ENCODE results near the gene FHIT.

FHIT gene

DNA sequence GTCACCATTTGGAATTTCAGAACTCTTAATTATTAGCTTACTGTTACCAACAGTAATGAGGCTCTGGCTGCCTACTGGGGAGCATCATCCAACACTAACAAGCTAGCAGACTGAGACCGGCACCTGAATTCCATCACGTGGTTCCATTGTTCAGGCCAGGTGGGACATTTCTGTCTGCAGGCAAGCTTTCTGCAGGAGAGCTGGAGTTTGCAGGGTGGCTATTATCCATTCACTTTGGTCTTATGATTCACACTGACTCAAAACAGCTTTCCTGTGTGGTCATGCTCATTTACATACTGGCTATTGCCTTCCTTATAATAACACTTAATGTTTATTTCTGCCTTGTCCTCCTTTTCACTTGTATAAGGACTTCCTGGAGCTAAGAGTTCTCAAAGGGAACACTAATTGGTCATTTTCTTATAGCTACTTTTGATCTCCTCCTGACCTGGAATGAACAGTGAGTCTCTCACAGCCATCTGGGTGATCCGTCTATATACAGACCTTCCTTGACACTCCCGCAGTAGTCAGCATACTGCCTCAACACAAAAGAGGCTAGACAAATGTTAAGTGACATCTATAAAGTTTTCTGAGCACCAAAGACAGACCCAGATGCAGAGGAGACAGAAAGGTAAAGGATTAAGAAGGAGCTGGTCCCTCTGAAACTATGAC is 695.4 kb downstream of the FHIT start:
- H3K36me3 ChIP-seq (ENCODE audit: low read length) = no peaks in the 10 kb centered on the region
- no peak overlapping the region for H3K4me2 ChIP-seq (ENCODE audit: low read depth, low read length, poor library complexity, severe bottlenecking)
- H2AFZ ChIP-seq (ENCODE audit: low read depth, low read length, severe bottlenecking) = no peak overlapping the region

DNA sequence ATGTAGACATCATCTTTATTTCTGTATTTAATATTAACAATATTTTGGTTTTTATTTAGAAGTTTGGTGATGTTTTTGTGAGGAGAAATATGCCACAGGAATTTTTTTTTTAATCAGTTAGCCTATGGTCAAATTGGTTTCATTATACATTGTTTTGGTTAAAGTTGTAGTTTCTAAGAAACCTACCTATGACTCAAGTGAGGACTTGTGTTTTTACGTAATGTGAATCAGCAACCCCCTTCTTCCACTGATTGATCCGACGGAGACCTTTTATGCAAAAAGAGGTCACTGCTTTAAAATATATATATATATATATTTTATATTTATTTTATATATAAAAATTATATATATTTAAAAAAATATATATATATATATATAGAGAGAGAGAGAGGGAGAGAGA is 698.1 kb downstream of the FHIT start:
- Histone ChIP-seq H3K79me2 (ENCODE audit: insufficient read depth, low read length) (no peaks in the 10 kb centered on the region), H3K9me3 (ENCODE audit: insufficient read depth, low read length) (no peaks in the 10 kb centered on the region), H3K9ac (ENCODE audit: low read length) (no peak overlapping the region), H3K9me2 (replicated peaks; ENCODE audit: insufficient read depth, low read length) (no peaks in the 10 kb centered on the region), H3K36me3 (ENCODE audit: low read length) (no peaks in the 10 kb centered on the region), H3F3A (ENCODE audit: insufficient read depth) (no peaks in the 10 kb centered on the region), H3K27ac (ENCODE audit: low read depth, low read length) (no peak overlapping the region), H3K4me2 (ENCODE audit: low read depth, low read length, poor library complexity, severe bottlenecking) (no peak overlapping the region), H3K4me3 (ENCODE audit: insufficient read depth, low read length, poor library complexity, severe bottlenecking) (no peak overlapping the region), H4K20me1 (ENCODE audit: low read depth, low read length) (no peaks in the 10 kb centered on the region), H3K27me3 (ENCODE audit: low read length) (no peaks in the 10 kb centered on the region), H2AFZ (ENCODE audit: low read depth, low read length, severe bottlenecking) (no peak overlapping the region)
- TF ChIP-seq, protein P1, sequence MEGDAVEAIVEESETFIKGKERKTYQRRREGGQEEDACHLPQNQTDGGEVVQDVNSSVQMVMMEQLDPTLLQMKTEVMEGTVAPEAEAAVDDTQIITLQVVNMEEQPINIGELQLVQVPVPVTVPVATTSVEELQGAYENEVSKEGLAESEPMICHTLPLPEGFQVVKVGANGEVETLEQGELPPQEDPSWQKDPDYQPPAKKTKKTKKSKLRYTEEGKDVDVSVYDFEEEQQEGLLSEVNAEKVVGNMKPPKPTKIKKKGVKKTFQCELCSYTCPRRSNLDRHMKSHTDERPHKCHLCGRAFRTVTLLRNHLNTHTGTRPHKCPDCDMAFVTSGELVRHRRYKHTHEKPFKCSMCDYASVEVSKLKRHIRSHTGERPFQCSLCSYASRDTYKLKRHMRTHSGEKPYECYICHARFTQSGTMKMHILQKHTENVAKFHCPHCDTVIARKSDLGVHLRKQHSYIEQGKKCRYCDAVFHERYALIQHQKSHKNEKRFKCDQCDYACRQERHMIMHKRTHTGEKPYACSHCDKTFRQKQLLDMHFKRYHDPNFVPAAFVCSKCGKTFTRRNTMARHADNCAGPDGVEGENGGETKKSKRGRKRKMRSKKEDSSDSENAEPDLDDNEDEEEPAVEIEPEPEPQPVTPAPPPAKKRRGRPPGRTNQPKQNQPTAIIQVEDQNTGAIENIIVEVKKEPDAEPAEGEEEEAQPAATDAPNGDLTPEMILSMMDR (IDR thresholded peaks at IDR 0.05; ENCODE audit: insufficient read depth, low read length, poor library complexity, severe bottlenecking) = no peak

More for the DNA sequence above, 695.4 kb downstream of the FHIT start:
- no peaks in the 10 kb centered on the region for H3F3A ChIP-seq (ENCODE audit: insufficient read depth)
- H3K9ac ChIP-seq (ENCODE audit: low read length) = no peak overlapping the region
- no peaks in the 10 kb centered on the region for H3K9me3 ChIP-seq (ENCODE audit: insufficient read depth, low read length)
- no peaks in the 10 kb centered on the region for H3K79me2 ChIP-seq (ENCODE audit: insufficient read depth, low read length)
- TF ChIP-seq EZH2phosphoT487 (conservative IDR thresholded peaks at IDR 0.05; ENCODE audit: low read length) = no peak
- TF ChIP-seq, protein P1 (IDR thresholded peaks at IDR 0.05; ENCODE audit: insufficient read depth, low read length, poor library complexity, severe bottlenecking) = no peak
- H3K9me2 ChIP-seq (replicated peaks; ENCODE audit: insufficient read depth, low read length) = no peaks in the 10 kb centered on the region
- no peak overlapping the region for H3K27ac ChIP-seq (ENCODE audit: low read depth, low read length)
- no peaks in the 10 kb centered on the region for H4K20me1 ChIP-seq (ENCODE audit: low read depth, low read length)
- no peaks in the 10 kb centered on the region for H3K27me3 ChIP-seq (ENCODE audit: low read length)
- H3K4me3 ChIP-seq (ENCODE audit: insufficient read depth, low read length, poor library complexity, severe bottlenecking) = no peak overlapping the region

DNA sequence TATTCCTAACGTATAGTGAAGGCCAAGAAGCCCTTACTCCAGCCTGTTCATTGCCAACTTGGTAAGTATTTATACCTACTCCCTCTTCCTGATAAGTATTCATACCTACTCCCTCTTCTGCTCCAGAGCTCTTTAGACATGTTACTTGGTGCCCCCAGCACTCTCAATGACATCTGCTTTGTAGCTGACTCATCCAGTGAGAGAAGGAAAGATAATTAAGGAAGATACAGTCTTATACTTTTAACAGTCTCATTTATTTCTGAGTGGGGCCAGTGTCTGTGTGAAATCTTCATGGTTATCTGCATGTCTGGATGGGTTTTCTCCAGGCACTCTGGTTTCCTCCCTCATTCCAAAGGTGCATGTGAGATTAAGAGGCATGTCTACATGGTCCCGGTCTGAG is 698.7 kb downstream of the FHIT start:
- no peak overlapping the region for H2AFZ ChIP-seq (ENCODE audit: low read depth, low read length, severe bottlenecking)
- no peaks in the 10 kb centered on the region for H3K9me3 ChIP-seq (ENCODE audit: insufficient read depth, low read length)
- no peaks in the 10 kb centered on the region for H4K20me1 ChIP-seq (ENCODE audit: low read depth, low read length)
- H3K4me2 ChIP-seq (ENCODE audit: low read depth, low read length, poor library complexity, severe bottlenecking) = no peak overlapping the region
- H3K36me3 ChIP-seq (ENCODE audit: low read length) = no peaks in the 10 kb centered on the region
- H3K9me2 ChIP-seq (replicated peaks; ENCODE audit: insufficient read depth, low read length) = no peaks in the 10 kb centered on the region
- H3K9ac ChIP-seq (ENCODE audit: low read length) = no peak overlapping the region
- no peak overlapping the region for H3K27ac ChIP-seq (ENCODE audit: low read depth, low read length)
- no peaks in the 10 kb centered on the region for H3K27me3 ChIP-seq (ENCODE audit: low read length)
- no peaks in the 10 kb centered on the region for H3F3A ChIP-seq (ENCODE audit: insufficient read depth)
- TF ChIP-seq, protein P1 (IDR thresholded peaks at IDR 0.05; ENCODE audit: insufficient read depth, low read length, poor library complexity, severe bottlenecking) = no peak
- TF ChIP-seq EZH2phosphoT487 (conservative IDR thresholded peaks at IDR 0.05; ENCODE audit: low read length) = no peak
- H3K4me3 ChIP-seq (ENCODE audit: insufficient read depth, low read length, poor library complexity, severe bottlenecking) = no peak overlapping the region
- H3K79me2 ChIP-seq (ENCODE audit: insufficient read depth, low read length) = no peaks in the 10 kb centered on the region
